GM12875 (cell line): Measurements from ENCODE around the gene CLEC4G.

ENCODE experiments used
- H3K4me3 ChIP-seq: one replicate; pipeline ENCODE4 v1.5.1; 2011; ENCODE audit warnings: low read depth, low read length, control low read depth
- TF ChIP-seq, protein P1 (sequence below): IDR thresholded peaks from 2 replicates; pipeline ENCODE4 v1.5.1; 2011; ENCODE audit warnings: low read depth, mild to moderate bottlenecking, control low read depth, inconsistent platforms, low read length, moderate library complexity, borderline replicate concordance; ENCODE audit not compliant: insufficient read depth

CLEC4G gene

DNA sequence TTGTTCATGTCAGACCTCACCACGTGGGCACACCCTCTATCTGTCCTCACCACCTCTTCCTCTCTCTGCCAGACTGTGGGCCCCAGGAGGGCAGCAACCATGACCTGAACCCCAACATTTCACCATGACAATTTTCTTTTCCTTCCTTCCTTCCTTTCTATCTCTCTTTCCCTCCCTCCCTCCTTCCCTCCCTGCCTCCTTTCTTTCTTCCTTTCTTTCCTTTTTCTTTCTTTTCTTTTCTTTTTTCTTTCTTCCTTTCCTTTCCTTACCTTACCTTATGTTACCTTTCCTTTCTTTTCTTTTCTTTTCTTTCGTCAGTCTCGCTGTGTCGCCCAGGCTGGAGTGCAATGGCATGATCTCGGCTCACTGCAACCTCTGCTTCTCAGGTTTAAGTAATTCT is 21.3 kb downstream of the CLEC4G start:
- TF ChIP-seq, protein P1, sequence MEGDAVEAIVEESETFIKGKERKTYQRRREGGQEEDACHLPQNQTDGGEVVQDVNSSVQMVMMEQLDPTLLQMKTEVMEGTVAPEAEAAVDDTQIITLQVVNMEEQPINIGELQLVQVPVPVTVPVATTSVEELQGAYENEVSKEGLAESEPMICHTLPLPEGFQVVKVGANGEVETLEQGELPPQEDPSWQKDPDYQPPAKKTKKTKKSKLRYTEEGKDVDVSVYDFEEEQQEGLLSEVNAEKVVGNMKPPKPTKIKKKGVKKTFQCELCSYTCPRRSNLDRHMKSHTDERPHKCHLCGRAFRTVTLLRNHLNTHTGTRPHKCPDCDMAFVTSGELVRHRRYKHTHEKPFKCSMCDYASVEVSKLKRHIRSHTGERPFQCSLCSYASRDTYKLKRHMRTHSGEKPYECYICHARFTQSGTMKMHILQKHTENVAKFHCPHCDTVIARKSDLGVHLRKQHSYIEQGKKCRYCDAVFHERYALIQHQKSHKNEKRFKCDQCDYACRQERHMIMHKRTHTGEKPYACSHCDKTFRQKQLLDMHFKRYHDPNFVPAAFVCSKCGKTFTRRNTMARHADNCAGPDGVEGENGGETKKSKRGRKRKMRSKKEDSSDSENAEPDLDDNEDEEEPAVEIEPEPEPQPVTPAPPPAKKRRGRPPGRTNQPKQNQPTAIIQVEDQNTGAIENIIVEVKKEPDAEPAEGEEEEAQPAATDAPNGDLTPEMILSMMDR = no peak
- H3K4me3 ChIP-seq = no peak overlapping the region

DNA sequence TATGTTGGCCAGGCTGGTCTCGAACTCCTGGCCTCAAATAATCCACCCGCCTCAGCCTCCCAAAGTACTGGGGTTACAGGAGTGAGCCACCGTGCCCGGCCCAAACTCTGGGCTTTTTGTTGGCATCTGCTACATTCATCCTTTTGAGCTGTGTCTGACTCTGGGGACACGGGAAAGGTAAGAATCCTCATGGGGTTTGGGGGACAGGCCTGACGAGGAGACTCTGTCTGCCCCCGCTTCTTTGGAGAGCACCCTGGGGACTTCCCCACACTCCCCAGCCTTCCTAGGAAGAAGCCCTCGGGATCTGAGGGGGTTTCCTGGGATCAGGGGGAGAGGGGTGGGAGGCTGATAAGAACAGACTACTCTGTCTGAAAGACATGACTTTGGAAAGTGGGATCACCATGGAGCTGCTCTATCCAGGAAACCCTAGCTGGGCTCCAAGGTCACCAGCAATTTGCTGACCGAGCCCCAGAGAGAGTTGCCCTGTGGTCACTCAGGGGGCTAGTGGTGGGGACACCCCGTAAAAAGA is 21.9 kb downstream of the CLEC4G start:
- TF ChIP-seq, protein P1 = no peak
- no peak overlapping the region for H3K4me3 ChIP-seq

DNA sequence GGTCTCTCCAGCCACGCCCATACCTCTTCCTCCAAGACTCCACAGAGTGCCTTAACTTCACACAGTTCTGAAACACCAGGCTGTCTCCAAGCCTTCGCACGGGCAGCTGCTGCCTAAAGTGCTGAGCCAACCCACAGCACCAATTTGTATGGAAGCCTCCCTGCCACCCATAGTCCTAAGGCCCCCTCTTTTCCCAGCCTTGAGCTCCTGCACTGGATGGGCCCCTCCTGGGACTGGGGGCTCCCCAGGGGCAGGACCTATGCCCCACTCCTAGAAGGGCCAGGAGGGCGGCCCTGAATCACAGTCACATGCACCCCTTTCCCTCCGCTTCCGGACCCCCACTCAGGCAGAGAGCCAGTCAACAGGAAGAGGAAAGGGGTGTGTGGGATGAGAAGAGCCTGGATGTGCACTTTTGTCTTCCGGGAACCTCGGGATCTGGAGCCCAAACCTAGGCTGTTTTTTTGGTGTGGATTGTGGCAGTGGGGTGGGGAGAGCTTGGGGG is 24.9 kb downstream of the CLEC4G start:
- no peak overlapping the region for H3K4me3 ChIP-seq
- TF ChIP-seq, protein P1 = no peak

DNA sequence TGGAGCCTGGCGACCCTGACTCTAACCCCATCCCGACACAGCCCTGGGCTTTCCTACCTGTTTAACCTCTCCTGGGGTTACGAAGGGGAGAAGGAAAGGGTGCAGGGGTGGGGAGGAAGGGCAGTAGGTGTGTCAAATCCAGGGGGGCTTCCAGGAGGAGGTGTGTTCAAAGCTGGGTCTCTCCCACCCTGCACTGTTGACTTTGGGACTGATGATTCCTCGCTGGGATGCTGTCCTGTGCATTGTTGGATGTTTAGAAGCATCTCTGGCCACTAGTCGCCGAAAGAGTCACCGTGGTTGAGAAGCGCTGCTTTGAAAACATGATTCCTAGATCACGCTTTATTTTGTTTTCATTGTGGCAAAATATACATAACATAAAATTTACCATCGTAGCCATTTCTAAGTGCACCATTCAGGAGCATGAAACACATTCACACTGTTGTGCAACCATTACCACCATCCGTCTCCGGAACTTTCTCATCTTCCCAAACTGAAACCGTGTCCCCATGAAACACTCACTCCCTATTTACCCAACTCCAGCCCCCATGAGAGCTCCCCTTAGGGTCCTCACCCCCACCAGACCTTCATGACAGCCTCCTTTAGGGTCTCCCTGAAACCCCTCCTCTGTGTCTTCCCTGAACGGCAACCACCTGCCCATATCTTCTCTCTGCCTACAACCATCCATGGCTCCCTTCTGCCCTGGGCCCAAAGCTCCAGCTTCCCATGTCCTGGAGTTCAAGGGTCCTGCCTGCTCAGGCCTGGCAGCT is 25.5 kb downstream of the CLEC4G start:
- TF ChIP-seq, protein P1 = no peak

DNA sequence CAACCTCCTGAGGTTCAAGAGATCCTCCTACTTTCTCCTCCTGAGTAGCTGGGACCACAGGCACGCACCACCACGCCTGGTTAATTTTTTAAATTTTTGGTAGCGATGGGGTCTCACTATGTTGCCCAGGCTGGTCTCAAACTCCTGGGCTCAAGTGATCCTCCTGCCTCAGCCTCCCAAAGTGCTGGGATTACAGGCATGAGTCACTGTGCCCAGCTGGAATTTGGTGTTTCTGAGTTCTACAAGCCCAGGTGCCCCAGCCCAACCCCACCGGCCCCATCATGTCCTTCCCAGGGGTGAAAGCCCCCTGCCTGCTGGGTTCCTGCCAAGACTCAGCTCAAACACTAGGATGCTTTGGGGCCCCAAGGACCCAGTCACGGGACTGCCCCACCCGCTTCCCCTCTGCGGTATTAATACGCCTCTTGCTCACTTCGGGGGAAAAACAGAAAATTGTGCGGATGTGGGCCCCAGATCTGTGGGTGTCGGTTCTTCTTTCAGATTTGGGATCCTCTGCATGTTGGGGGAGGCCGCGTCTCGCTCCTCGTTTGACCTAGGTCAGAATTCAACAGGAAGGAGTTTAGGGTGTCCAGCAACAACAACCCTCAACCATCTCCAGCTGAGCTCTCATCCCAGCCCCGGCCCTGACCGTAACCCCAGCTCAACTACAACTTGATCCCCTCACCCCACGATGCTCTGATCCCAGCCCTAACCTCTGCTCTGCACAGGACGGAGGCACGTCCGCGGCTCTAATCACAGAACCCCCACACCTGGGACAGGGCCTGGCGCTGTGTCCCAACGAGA is 26.3 kb downstream of the CLEC4G start:
- peak overlapping the region; percentile 21 for H3K4me3 ChIP-seq
- TF ChIP-seq, protein P1 = no peak

More for the DNA sequence above, 25.5 kb downstream of the CLEC4G start:
- H3K4me3 ChIP-seq = peak overlapping the region; percentile 21

DNA sequence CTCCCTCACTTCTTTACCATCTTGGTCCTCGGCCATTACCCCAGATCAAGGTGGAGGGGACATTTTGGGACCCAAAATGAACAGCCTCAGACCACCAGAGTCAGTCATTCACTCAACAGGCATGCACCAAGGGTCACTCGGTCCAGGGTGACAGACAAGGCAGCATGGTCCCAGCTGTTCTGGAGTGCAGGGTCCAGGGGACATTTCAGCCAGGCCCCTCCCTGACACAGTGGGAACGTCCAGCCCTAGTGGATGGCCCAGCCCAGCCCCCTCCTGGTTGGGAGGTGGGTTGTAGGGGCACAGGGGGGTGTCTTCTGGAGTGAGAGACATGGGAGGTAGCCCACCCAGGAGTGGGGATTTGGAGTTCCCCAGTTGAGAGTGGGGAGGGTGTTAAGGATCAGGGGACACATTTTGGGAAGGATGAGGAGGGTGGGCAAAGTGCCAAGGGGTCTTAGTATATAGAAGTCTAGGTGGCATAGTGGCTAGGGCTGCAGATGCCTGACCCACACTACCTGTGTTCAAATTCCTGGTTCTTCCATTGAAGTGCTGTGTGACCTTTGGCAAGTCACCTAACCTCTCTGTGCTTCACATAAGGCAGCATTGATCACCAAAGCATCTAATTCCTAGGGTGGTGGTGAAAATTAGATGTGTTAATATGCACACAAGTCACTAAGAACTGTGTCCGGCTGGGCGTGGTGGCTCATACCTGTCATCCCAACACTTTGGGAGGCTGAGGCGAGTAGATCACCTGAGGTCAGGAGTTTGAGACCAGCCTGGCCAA is 27.4 kb downstream of the CLEC4G start:
- TF ChIP-seq, protein P1 = no peak
- no peak overlapping the region for H3K4me3 ChIP-seq
